ENCODE measurements around the gene HIVEP3.

HIVEP3 gene

DNA sequence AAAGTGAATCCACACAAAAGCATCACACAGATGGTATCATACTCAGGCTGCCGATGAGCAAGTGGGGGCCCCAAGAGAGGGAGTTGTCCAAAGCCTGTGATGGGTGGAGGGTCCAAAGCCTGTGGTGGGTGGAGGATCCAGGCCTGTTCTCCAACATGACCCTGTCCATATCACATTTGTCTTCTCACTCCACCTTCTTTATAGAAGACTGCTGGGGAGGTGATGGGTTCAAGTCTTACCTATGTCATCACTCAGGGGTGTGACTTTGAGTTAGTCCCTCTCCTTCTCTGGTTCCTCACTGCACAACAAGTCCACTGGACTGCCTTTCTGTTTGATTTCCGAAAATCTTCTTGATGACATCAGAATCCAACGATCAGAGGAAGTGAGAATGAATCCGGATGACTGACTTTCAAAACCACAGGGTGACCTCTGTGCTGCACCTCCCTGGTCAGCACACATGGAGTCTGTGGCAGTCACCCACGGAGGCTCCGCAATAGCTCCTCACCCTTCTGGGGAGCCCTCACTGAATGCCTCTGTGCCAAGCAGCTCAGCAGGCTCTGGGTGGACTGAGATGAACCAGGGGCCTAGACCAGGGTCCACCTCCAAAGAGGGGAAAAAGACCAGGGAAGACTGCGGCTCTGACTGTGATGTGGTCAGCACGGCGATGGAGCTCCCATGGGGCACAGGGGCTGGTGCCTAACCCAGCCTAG is 166.8 kb downstream of the HIVEP3 start:
- H3K9ac ChIP-seq (ENCODE audit: low read depth, low read length) = no peak overlapping the region

DNA sequence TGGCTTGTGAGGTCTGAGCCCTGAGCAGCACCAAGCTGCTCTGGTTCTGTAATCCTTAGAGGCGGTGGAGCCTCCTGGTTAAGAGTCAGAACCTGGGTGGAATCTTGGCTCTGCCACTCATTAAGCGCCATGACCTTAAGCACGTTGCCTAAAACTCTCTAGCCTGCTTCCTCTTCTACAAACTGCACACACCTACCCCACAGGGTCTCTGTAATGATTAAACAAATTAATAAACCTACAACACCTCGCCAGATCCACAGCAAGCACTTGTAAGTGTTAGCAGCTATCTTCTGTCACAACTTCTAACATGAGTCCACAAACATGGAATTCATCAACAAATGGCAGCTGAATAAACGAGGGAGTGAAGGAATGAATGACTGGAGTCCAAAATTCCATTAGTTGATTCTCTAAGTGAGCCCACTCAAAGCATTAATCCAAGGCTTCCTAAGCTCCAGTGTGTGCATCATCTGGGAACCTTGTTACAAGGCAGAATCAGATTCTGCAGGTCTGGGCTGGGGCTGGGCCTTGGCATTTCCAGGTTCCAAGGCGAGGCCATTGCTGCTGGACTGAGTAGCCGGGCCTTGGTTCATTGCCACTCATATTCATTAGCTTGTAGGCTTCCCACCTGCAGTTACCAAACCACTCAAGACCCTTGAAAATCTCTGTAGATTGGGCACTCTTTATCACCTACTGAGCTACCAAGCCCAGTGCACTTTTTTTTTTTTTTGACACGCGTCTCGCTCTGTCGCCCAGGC is 168.6 kb downstream of the HIVEP3 start:
- H3K4me1 ChIP-seq (ENCODE audit: control insufficient read depth, insufficient read depth, low read length) = no peaks in the 10 kb centered on the region
- no peak overlapping the region for H3K4me3 ChIP-seq (ENCODE audit: low read depth, low read length)
- no peaks in the 10 kb centered on the region for H3K9me3 ChIP-seq (ENCODE audit: control insufficient read depth, insufficient read depth, low read length)
- no peaks in the 10 kb centered on the region for H3K27me3 ChIP-seq (ENCODE audit: control insufficient read depth, insufficient read depth, low read length)
- H3K9ac ChIP-seq (ENCODE audit: low read depth, low read length) = no peak overlapping the region
- no peaks in the 10 kb centered on the region for H3K36me3 ChIP-seq (ENCODE audit: control insufficient read depth, insufficient read depth, low read length)
- no peak overlapping the region for H3K27ac ChIP-seq (ENCODE audit: low read depth, low read length)

More for the DNA sequence above, 166.8 kb downstream of the HIVEP3 start:
- Histone ChIP-seq H3K4me3 (ENCODE audit: low read depth, low read length) (no peak overlapping the region), H3K9me3 (ENCODE audit: control insufficient read depth, insufficient read depth, low read length) (no peaks in the 10 kb centered on the region), H3K27me3 (ENCODE audit: control insufficient read depth, insufficient read depth, low read length) (no peaks in the 10 kb centered on the region), H3K4me1 (ENCODE audit: control insufficient read depth, insufficient read depth, low read length) (no peaks in the 10 kb centered on the region), H3K27ac (ENCODE audit: low read depth, low read length) (no peak overlapping the region), H3K36me3 (ENCODE audit: control insufficient read depth, insufficient read depth, low read length) (no peaks in the 10 kb centered on the region)

DNA sequence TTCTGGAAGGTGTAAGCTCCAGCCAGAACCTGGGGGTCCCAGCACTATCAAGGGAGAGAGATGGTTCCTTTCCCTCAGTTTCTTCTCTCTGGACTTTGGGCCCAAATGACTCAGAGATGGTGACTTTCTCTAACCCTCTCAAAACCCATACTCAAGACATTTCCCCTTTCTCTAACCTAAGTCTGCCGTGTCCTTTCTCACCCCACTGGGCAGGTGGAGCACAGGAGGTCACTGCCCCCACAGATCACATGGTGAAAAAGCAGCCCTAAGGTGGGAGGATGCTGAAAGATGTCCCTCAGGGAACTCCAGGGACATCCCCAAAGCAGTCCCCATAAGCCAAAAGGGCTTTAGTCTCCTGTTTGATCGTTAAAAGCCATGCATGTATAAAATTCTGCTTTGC is 173.7 kb downstream of the HIVEP3 start:
- Histone ChIP-seq H3K9me3 (ENCODE audit: control insufficient read depth, insufficient read depth, low read length) (no peaks in the 10 kb centered on the region), H3K36me3 (ENCODE audit: control insufficient read depth, insufficient read depth, low read length) (no peaks in the 10 kb centered on the region), H3K4me3 (ENCODE audit: low read depth, low read length) (no peak overlapping the region), H3K27me3 (ENCODE audit: control insufficient read depth, insufficient read depth, low read length) (no peaks in the 10 kb centered on the region), H3K9ac (ENCODE audit: low read depth, low read length) (no peak overlapping the region), H3K4me1 (ENCODE audit: control insufficient read depth, insufficient read depth, low read length) (no peaks in the 10 kb centered on the region), H3K27ac (ENCODE audit: low read depth, low read length) (no peak overlapping the region)

GRCh38 chr1:41743366-41743765 is 175.4 kb downstream of the HIVEP3 start:
- H3K36me3 ChIP-seq (ENCODE audit: control insufficient read depth, insufficient read depth, low read length) = no peaks in the 10 kb centered on the region
- no peaks in the 10 kb centered on the region for H3K4me1 ChIP-seq (ENCODE audit: control insufficient read depth, insufficient read depth, low read length)
- H3K4me3 ChIP-seq (ENCODE audit: low read depth, low read length) = no peak overlapping the region
- H3K9ac ChIP-seq (ENCODE audit: low read depth, low read length) = no peak overlapping the region
- H3K27me3 ChIP-seq (ENCODE audit: control insufficient read depth, insufficient read depth, low read length) = no peaks in the 10 kb centered on the region
- no peak overlapping the region for H3K27ac ChIP-seq (ENCODE audit: low read depth, low read length)
- no peaks in the 10 kb centered on the region for H3K9me3 ChIP-seq (ENCODE audit: control insufficient read depth, insufficient read depth, low read length)

GRCh38 chr1:41742219-41742618 is 176.5 kb downstream of the HIVEP3 start:
- Histone ChIP-seq H3K4me1 (ENCODE audit: control insufficient read depth, insufficient read depth, low read length) (no peaks in the 10 kb centered on the region), H3K9ac (ENCODE audit: low read depth, low read length) (no peak overlapping the region), H3K9me3 (ENCODE audit: control insufficient read depth, insufficient read depth, low read length) (no peaks in the 10 kb centered on the region), H3K36me3 (ENCODE audit: control insufficient read depth, insufficient read depth, low read length) (no peaks in the 10 kb centered on the region), H3K4me3 (ENCODE audit: low read depth, low read length) (no peak overlapping the region), H3K27me3 (ENCODE audit: control insufficient read depth, insufficient read depth, low read length) (no peaks in the 10 kb centered on the region), H3K27ac (ENCODE audit: low read depth, low read length) (no peak overlapping the region)

DNA sequence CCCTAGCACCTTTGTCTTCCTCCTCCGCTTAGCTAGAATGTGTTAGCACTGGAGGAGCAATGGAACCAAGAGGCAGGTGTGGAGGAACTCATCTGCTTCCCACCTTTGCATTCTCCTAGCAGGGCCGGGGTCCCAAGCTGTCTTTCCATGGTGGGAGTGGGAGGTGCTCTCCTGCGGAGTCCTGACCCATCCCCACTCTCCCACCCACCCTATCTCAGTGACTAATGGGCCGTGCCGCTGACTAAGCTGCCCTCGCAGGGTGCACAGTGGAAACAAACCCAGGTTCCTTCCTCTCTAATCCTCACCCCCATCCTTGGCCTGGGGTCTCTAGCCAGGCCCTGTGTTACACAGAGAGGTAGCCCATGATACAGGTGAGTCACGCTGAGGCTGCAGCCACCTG is 177.5 kb downstream of the HIVEP3 start:
- Histone ChIP-seq H3K4me3 (ENCODE audit: low read depth, low read length) (no peak overlapping the region), H3K4me1 (ENCODE audit: control insufficient read depth, insufficient read depth, low read length) (no peaks in the 10 kb centered on the region), H3K9me3 (ENCODE audit: control insufficient read depth, insufficient read depth, low read length) (no peaks in the 10 kb centered on the region), H3K27ac (ENCODE audit: low read depth, low read length) (no peak overlapping the region), H3K27me3 (ENCODE audit: control insufficient read depth, insufficient read depth, low read length) (no peaks in the 10 kb centered on the region), H3K9ac (ENCODE audit: low read depth, low read length) (no peak overlapping the region), H3K36me3 (ENCODE audit: control insufficient read depth, insufficient read depth, low read length) (no peaks in the 10 kb centered on the region)

- H3K9me3 ChIP-seq (ENCODE audit: control insufficient read depth, insufficient read depth, low read length) = no peaks in the 10 kb centered on the region
- no peaks in the 10 kb centered on the region for H3K36me3 ChIP-seq (ENCODE audit: control insufficient read depth, insufficient read depth, low read length)
- no peak overlapping the region for H3K9ac ChIP-seq (ENCODE audit: low read depth, low read length)
- H3K4me1 ChIP-seq (ENCODE audit: control insufficient read depth, insufficient read depth, low read length) = no peaks in the 10 kb centered on the region
- no peak overlapping the region for H3K27ac ChIP-seq (ENCODE audit: low read depth, low read length)
- no peak overlapping the region for H3K4me3 ChIP-seq (ENCODE audit: low read depth, low read length)
- no peaks in the 10 kb centered on the region for H3K27me3 ChIP-seq (ENCODE audit: control insufficient read depth, insufficient read depth, low read length)
Measured at GRCh38 chr1:41740630-41741239, 178.0 kb downstream of the HIVEP3 start.

- Histone ChIP-seq H3K9ac (ENCODE audit: low read depth, low read length) (no peak overlapping the region), H3K27ac (ENCODE audit: low read depth, low read length) (no peak overlapping the region), H3K27me3 (ENCODE audit: control insufficient read depth, insufficient read depth, low read length) (no peaks in the 10 kb centered on the region), H3K9me3 (ENCODE audit: control insufficient read depth, insufficient read depth, low read length) (no peaks in the 10 kb centered on the region), H3K36me3 (ENCODE audit: control insufficient read depth, insufficient read depth, low read length) (no peaks in the 10 kb centered on the region), H3K4me3 (ENCODE audit: low read depth, low read length) (no peak overlapping the region), H3K4me1 (ENCODE audit: control insufficient read depth, insufficient read depth, low read length) (no peaks in the 10 kb centered on the region)
Measured at GRCh38 chr1:41740058-41740457, 178.7 kb downstream of the HIVEP3 start.

- Histone ChIP-seq H3K4me1 (ENCODE audit: control insufficient read depth, insufficient read depth, low read length) (no peaks in the 10 kb centered on the region), H3K9ac (ENCODE audit: low read depth, low read length) (no peak overlapping the region), H3K9me3 (ENCODE audit: control insufficient read depth, insufficient read depth, low read length) (no peaks in the 10 kb centered on the region), H3K27me3 (ENCODE audit: control insufficient read depth, insufficient read depth, low read length) (no peaks in the 10 kb centered on the region), H3K36me3 (ENCODE audit: control insufficient read depth, insufficient read depth, low read length) (no peaks in the 10 kb centered on the region), H3K27ac (ENCODE audit: low read depth, low read length) (no peak overlapping the region), H3K4me3 (ENCODE audit: low read depth, low read length) (no peak overlapping the region)
Measured at GRCh38 chr1:41739061-41739955, 179.4 kb downstream of the HIVEP3 start.

- Histone ChIP-seq H3K4me3 (ENCODE audit: low read depth, low read length) (no peak overlapping the region), H3K4me1 (ENCODE audit: control insufficient read depth, insufficient read depth, low read length) (no peaks in the 10 kb centered on the region), H3K27ac (ENCODE audit: low read depth, low read length) (no peak overlapping the region), H3K27me3 (ENCODE audit: control insufficient read depth, insufficient read depth, low read length) (no peaks in the 10 kb centered on the region), H3K9ac (ENCODE audit: low read depth, low read length) (no peak overlapping the region), H3K36me3 (ENCODE audit: control insufficient read depth, insufficient read depth, low read length) (no peaks in the 10 kb centered on the region), H3K9me3 (ENCODE audit: control insufficient read depth, insufficient read depth, low read length) (no peaks in the 10 kb centered on the region)
Measured at GRCh38 chr1:41738475-41738874, 180.2 kb downstream of the HIVEP3 start.
